Endothelial cell of umbilical vein (primary cell): ENCODE measurements around the gene POU6F2. TPM values are rescaled to one million over a fixed set of nuclear protein-coding genes. Genes with fewer than 3 reads are reported as not detected.
A peak's percentile ranks its signal among the peaks of the same experiment; 100 is the strongest.

ENCODE experiments used
- BruUV-seq: library from RNA; stranded (reverse); fragments of 400-500 nt; replicated peaks from 2 replicates; lab custom pipeline; 2021; lab: Mats Ljungman, UMichigan
- CTCF ChIA-PET: fragments of 300-600, 350-600 bp; sonication (Branson Sonifier 250); formaldehyde crosslinking; loops from one replicate; lab custom pipeline; 2021; ENCODE audit warnings: antibody characterized with exemption, inconsistent platforms; lab: Charles Lee
- POLR2A ChIA-PET: fragments of 300-600, 350-600 bp; sonication (Branson Sonifier 250); formaldehyde crosslinking; loops from one replicate; lab custom pipeline; 2021; ENCODE audit warnings: antibody characterized with exemption, inconsistent platforms; lab: Charles Lee
- DNase-seq: peaks from one replicate; pipeline ENCODE4 v3.0.0-alpha.2; 2011; ENCODE audit warnings: low read depth, low spot score
- FAIRE-seq: peaks from 2 replicates; lab custom pipeline; 2011; peaks lifted over from hg19 to GRCh38; lab: Jason Lieb, UNC
- H2AFZ ChIP-seq: 2 replicates; pipeline ENCODE4 v1.6.0; 2012; ENCODE audit warnings: low read depth, low read length, control low read depth, inconsistent platforms
- H3K27ac ChIP-seq: 2 replicates; pipeline ENCODE4 v1.5.1; 2011; ENCODE audit warnings: low read depth, mild to moderate bottlenecking, control low read depth, low read length, moderate library complexity; ENCODE audit not compliant: insufficient read depth
- H3K27me3 ChIP-seq, 2 experiments: 2 replicates each; pipeline versions ENCODE4 v1.6.0 to v1.6.1; 2011; ENCODE audit warnings: low read length in 2 of 2, mixed read lengths in 1 of 2; ENCODE audit not compliant: control insufficient read depth in 2 of 2, insufficient read depth in 2 of 2
- H3K36me3 ChIP-seq, 2 experiments: 2 replicates in 1 of 2; 3 replicates in 1 of 2; pipeline ENCODE4 v1.5.1; 2011; ENCODE audit warnings: low read length in 2 of 2, mild to moderate bottlenecking in 1 of 2, moderate library complexity in 1 of 2; ENCODE audit not compliant: control insufficient read depth in 2 of 2, insufficient read depth in 2 of 2; ENCODE audit errors: extremely low read depth in 1 of 2
- H3K4me1 ChIP-seq: 3 replicates; pipeline ENCODE4 v1.5.1; 2011; ENCODE audit warnings: mild to moderate bottlenecking, low read length; ENCODE audit not compliant: control insufficient read depth, insufficient read depth; ENCODE audit errors: extremely low read depth
- H3K4me2 ChIP-seq: 2 replicates; pipeline ENCODE4 v1.6.1; 2011; ENCODE audit warnings: low read length, control low read depth, mixed read lengths; ENCODE audit not compliant: insufficient read depth
- H3K4me3 ChIP-seq, 3 experiments: fragments of 200-600 bp in 1 of 3; sonication (generic), shearing (Covaris generic) in 1 of 3; replicated peaks in 1 of 3; 2 replicates each; pipeline ENCODE4 v1.5.1; 2011 to 2016; ENCODE audit warnings: control low read depth in 3 of 3, low read length in 3 of 3, mild to moderate bottlenecking in 2 of 3, inconsistent platforms in 1 of 3, low read depth in 1 of 3, moderate library complexity in 1 of 3; ENCODE audit not compliant: insufficient read depth in 1 of 3
- H3K79me2 ChIP-seq: 2 replicates; pipeline ENCODE4 v1.6.0; 2012; ENCODE audit warnings: low read length, inconsistent platforms; ENCODE audit not compliant: control insufficient read depth, insufficient read depth
- H3K9ac ChIP-seq: replicated peaks from 2 replicates; pipeline ENCODE3; 2011; ENCODE audit warnings: low read length, control low read depth; ENCODE audit not compliant: insufficient read depth; ENCODE audit errors: extremely low read depth
- H3K9me1 ChIP-seq: replicated peaks from 3 replicates; pipeline ENCODE4 v1.6.0; 2011; ENCODE audit warnings: mild to moderate bottlenecking, low read length; ENCODE audit not compliant: control insufficient read depth, insufficient read depth; ENCODE audit errors: extremely low read depth
- H3K9me3 ChIP-seq: replicated peaks from 2 replicates; pipeline ENCODE4 v1.5.1; 2012; ENCODE audit warnings: low read length, inconsistent platforms; ENCODE audit not compliant: control insufficient read depth, insufficient read depth
- H4K20me1 ChIP-seq: replicated peaks from 2 replicates; pipeline ENCODE3; 2011; ENCODE audit warnings: mild to moderate bottlenecking, low read length; ENCODE audit not compliant: control insufficient read depth, insufficient read depth; ENCODE audit errors: extremely low read depth
- CTCF ChIP-seq, 2 donors: IDR thresholded peaks; 1 replicate in 1 of 2; 2 replicates in 1 of 2; pipeline ENCODE4 v1.5.1; 2011; ENCODE audit warnings: low read length in 2 of 2, mild to moderate bottlenecking in 2 of 2, moderate library complexity in 2 of 2, control low read depth in 1 of 2, inconsistent platforms in 1 of 2, low read depth in 1 of 2; ENCODE audit not compliant: insufficient read depth in 1 of 2; ENCODE audit errors: extremely low read depth in 1 of 2
- EZH2 ChIP-seq: IDR thresholded peaks from 2 replicates; pipeline ENCODE4 v1.6.1; 2012; ENCODE audit warnings: borderline replicate concordance, low read depth, mild to moderate bottlenecking, moderate library complexity, low read length, inconsistent platforms; ENCODE audit not compliant: severe bottlenecking
- GATA2 ChIP-seq: IDR thresholded peaks from 2 replicates; pipeline ENCODE4 v1.7.0; 2011; ENCODE audit warnings: low read depth, mild to moderate bottlenecking, moderate library complexity, mixed read lengths, low read length; ENCODE audit not compliant: insufficient read length, insufficient read depth
- JUN ChIP-seq: IDR thresholded peaks from 2 replicates; pipeline ENCODE4 v1.6.1; 2011; ENCODE audit warnings: borderline replicate concordance, low read depth; ENCODE audit not compliant: insufficient read length, insufficient read depth
- MAX ChIP-seq: IDR thresholded peaks from 2 replicates; pipeline ENCODE4 v1.6.1; 2011; ENCODE audit not compliant: insufficient read depth, insufficient read length
- MYC ChIP-seq: IDR thresholded peaks from one replicate; pipeline ENCODE4 v1.6.1; 2011; ENCODE audit warnings: mild to moderate bottlenecking, low read depth, low read length
- POLR2AphosphoS5 ChIP-seq: IDR thresholded peaks from 2 replicates; pipeline ENCODE4 v1.6.1; 2012; ENCODE audit warnings: low read depth, mild to moderate bottlenecking, control low read depth, low read length, moderate library complexity; ENCODE audit not compliant: insufficient read depth
- dilution Hi-C: fragments of 300-500 bp; cut with MboI; formaldehyde crosslinking; loops from one replicate; pipeline ENCODE4 v1.15.0; 2019; ENCODE audit warnings: low sequenced_read_pairs; ENCODE audit not compliant: extremely low pct_ligation_motif_present
- intact Hi-C: fragments of 100-400 bp; cut with micrococcal nuclease; formaldehyde crosslinking; loops from one replicate; pipeline ENCODE4 v1.10.0; 2022
- polyA plus RNA-seq, 4 experiments: library from polyadenylated mRNA; depleted of rRNA in 3 of 4; stranded (reverse) in 3 of 4; unstranded in 1 of 4; fragments of >200 nt; gene quantifications; 2 replicates each; pipeline versions ENCODE4 v1.2.1 to v1.2.3, GENCODE V29; 2011 to 2012; ENCODE audit warnings: missing spikeins in 1 of 4
- total RNA-seq: library from RNA; stranded (reverse); gene quantifications from 2 replicates; pipeline ENCODE4 v1.2.3, GENCODE V29; 2021

The POU6F2 gene
- total and polyA plus RNA-seq, 2 donors (not counting 3 experiments of a cell fraction or from before 2014, with no cell fraction given): 0.29 TPM; not detected in 1

- Histone ChIP-seq H3K36me3 (no peaks in the 10 kb centered on the region), H3K9me3 (no peaks in the 10 kb centered on the region), H3K9me1 (no peaks in the 10 kb centered on the region), H3K27ac (no peak overlapping the region), H3K4me1 (no peaks in the 10 kb centered on the region), H3K27me3 (peaks cover 3 to 12% of the 10 kb centered on the region in 2 experiments), H3K79me2 (no peaks in the 10 kb centered on the region), H3K9ac (no peak overlapping the region), H3K4me3 (no peak overlapping the region), H2AFZ (no peak overlapping the region), H4K20me1 (no peaks in the 10 kb centered on the region), H3K4me2 (peak overlapping the region; percentile 7)
- FAIRE-seq: peak; percentile 81
- BruUV-seq: no TSS peak
- TF ChIP-seq CTCF (IDR thresholded peaks at IDR 0.05; ENCODE audit: extremely low read depth in 1 of 2, insufficient read depth in 1 of 2, low read depth in 1 of 2, low read length in 2 of 2) (peak; percentile 43 to 61), POLR2AphosphoS5 (no peak)
- intact Hi-C loops (loop anchor here (1.0 kb wide), 2 partner anchors 533 to 668 kb away; no protein-coding TSS in a partner anchor), dilution Hi-C loops (no loop called here)
- POLR2A ChIA-PET: no interaction called here
- CTCF ChIA-PET: interaction anchor here (0.5 to 3.8 kb wide), 6 partner anchors 11 to 1978 kb away, joined by 3 to 35 read pairs (median 4); no protein-coding TSS in a partner anchor
- DNase-seq: peak; percentile 26
Observed at GRCh38 chr7:39465055-39465929, 487.6 kb downstream of the POU6F2 start.

- Histone ChIP-seq H3K36me3 (no peaks in the 10 kb centered on the region), H3K4me3 (no peak overlapping the region), H2AFZ (no peak overlapping the region), H3K79me2 (no peaks in the 10 kb centered on the region), H3K27me3 (peaks cover 0 to 8% of the 10 kb centered on the region in 2 experiments), H3K9me1 (no peaks in the 10 kb centered on the region), H3K4me1 (no peaks in the 10 kb centered on the region), H3K9me3 (no peaks in the 10 kb centered on the region), H3K27ac (no peak overlapping the region), H3K4me2 (no peak overlapping the region), H3K9ac (no peak overlapping the region), H4K20me1 (no peaks in the 10 kb centered on the region)
- TF ChIP-seq MAX (no peak), CTCF (IDR thresholded peaks at IDR 0.05; ENCODE audit: extremely low read depth in 1 of 2, insufficient read depth in 1 of 2, low read depth in 1 of 2, low read length in 2 of 2) (no peak), MYC (no peak), POLR2AphosphoS5 (no peak), EZH2 (no peak), JUN (no peak), GATA2 (no peak)
- FAIRE-seq (no peak), DNase-seq (no peak)
- CTCF ChIA-PET: interaction anchor here (1.2 to 3.8 kb wide), 3 partner anchors 12 to 672 kb away, joined by 4 to 35 read pairs (median 5); no protein-coding TSS in a partner anchor
- dilution Hi-C loops (no loop called here), intact Hi-C loops (no loop called here)
- BruUV-seq: no TSS peak
- POLR2A ChIA-PET: no interaction called here
Observed at GRCh38 chr7:39468261-39468660, 490.6 kb downstream of the POU6F2 start.
